ENCODE measurements around the gene SAMD15. TPM values are rescaled to one million over a fixed set of nuclear protein-coding genes. Genes with fewer than 3 reads are reported as not detected.

Gene SAMD15
- total RNA-seq, 4 donors from 2014 or later, result under 0.01 to 3.1 (median 0.55) TPM; not detected in 1

- peaks cover 0 to 11% of the 10 kb centered on the region in 2 donors for H3K9me3 ChIP-seq
- no peaks in the 10 kb centered on the region for H3K36me3 ChIP-seq
- intact Hi-C loops (cut with DNase I; ENCODE audit: low total_unique reads), result no loop called here
- H3K27ac ChIP-seq, result no peak overlapping the region
- no peaks in the 10 kb centered on the region for H3K4me1 ChIP-seq
- DNase-seq, result no peak
- H3K4me3 ChIP-seq, result no peak overlapping the region
- no peaks in the 10 kb centered on the region for H3K27me3 ChIP-seq
- TF ChIP-seq, protein P1, sequence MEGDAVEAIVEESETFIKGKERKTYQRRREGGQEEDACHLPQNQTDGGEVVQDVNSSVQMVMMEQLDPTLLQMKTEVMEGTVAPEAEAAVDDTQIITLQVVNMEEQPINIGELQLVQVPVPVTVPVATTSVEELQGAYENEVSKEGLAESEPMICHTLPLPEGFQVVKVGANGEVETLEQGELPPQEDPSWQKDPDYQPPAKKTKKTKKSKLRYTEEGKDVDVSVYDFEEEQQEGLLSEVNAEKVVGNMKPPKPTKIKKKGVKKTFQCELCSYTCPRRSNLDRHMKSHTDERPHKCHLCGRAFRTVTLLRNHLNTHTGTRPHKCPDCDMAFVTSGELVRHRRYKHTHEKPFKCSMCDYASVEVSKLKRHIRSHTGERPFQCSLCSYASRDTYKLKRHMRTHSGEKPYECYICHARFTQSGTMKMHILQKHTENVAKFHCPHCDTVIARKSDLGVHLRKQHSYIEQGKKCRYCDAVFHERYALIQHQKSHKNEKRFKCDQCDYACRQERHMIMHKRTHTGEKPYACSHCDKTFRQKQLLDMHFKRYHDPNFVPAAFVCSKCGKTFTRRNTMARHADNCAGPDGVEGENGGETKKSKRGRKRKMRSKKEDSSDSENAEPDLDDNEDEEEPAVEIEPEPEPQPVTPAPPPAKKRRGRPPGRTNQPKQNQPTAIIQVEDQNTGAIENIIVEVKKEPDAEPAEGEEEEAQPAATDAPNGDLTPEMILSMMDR (IDR thresholded peaks at IDR 0.05), result no peak
- no peak for TF ChIP-seq POLR2A (IDR thresholded peaks at IDR 0.05)
Measured at GRCh38 chr14:77424862-77425261, 47.7 kb downstream of the SAMD15 start.

DNA sequence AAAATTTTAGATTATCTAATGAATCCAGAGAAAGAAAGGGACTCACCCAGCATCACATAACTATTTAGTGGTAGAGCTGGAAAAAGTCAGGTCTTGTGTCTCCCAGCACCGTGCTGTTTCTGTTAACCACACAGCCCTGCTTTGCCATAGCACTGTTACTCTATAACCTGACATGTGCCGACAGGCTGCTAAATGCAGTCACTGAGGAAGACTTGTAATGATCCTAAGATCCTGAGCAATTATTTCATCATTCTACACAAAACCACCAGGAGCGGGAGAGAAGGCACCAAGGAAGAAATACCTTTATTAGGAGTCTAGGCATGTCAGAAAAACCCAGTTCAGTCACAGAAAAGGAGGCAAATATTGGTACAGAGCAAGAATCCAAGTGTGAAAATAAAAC lies 49.2 kb downstream of the SAMD15 start:
- Histone ChIP-seq H3K36me3 (no peaks in the 10 kb centered on the region), H3K4me1 (no peaks in the 10 kb centered on the region), H3K4me3 (no peak overlapping the region), H3K27me3 (no peaks in the 10 kb centered on the region), H3K27ac (no peak overlapping the region), H3K9me3 (no peaks in the 10 kb centered on the region)
- TF ChIP-seq POLR2A (IDR thresholded peaks at IDR 0.05), result no peak
- TF ChIP-seq, protein P1 (IDR thresholded peaks at IDR 0.05), result no peak
- intact Hi-C loops (cut with DNase I; ENCODE audit: low total_unique reads), result no loop called here
- DNase-seq, result no peak

- H3K27ac ChIP-seq, result no peak overlapping the region
- no peaks in the 10 kb centered on the region for H3K9me3 ChIP-seq
- H3K36me3 ChIP-seq, result no peaks in the 10 kb centered on the region
- H3K4me1 ChIP-seq, result no peaks in the 10 kb centered on the region
- intact Hi-C loops (cut with DNase I; ENCODE audit: low total_unique reads), result no loop called here
- H3K27me3 ChIP-seq, result no peaks in the 10 kb centered on the region
- no peak for TF ChIP-seq POLR2A (IDR thresholded peaks at IDR 0.05)
- TF ChIP-seq, protein P1 (IDR thresholded peaks at IDR 0.05), result no peak
- no peak overlapping the region for H3K4me3 ChIP-seq
- no peak for DNase-seq
Measured at GRCh38 chr14:77436042-77436441, 58.9 kb downstream of the SAMD15 start.

GRCh38 chr14:77438596-77438995 lies 61.4 kb downstream of the SAMD15 start:
- intact Hi-C loops (cut with DNase I; ENCODE audit: low total_unique reads), result no loop called here
- TF ChIP-seq POLR2A (IDR thresholded peaks at IDR 0.05), result no peak
- TF ChIP-seq, protein P1 (IDR thresholded peaks at IDR 0.05), result no peak
- H3K36me3 ChIP-seq, result no peaks in the 10 kb centered on the region
- H3K4me3 ChIP-seq, result no peak overlapping the region
- no peaks in the 10 kb centered on the region for H3K4me1 ChIP-seq
- no peaks in the 10 kb centered on the region for H3K27me3 ChIP-seq
- H3K9me3 ChIP-seq, result no peaks in the 10 kb centered on the region
- no peak for DNase-seq
- H3K27ac ChIP-seq, result no peak overlapping the region

- Histone ChIP-seq H3K27me3 (no peaks in the 10 kb centered on the region), H3K36me3 (no peaks in the 10 kb centered on the region), H3K4me1 (no peaks in the 10 kb centered on the region), H3K4me3 (no peak overlapping the region), H3K9me3 (no peaks in the 10 kb centered on the region), H3K27ac (no peak overlapping the region)
- TF ChIP-seq, protein P1 (IDR thresholded peaks at IDR 0.05), result no peak
- TF ChIP-seq POLR2A (IDR thresholded peaks at IDR 0.05), result no peak
- DNase-seq, result no peak
- intact Hi-C loops (cut with DNase I; ENCODE audit: low total_unique reads), result no loop called here
Measured at GRCh38 chr14:77439861-77440260, 62.7 kb downstream of the SAMD15 start.

Other genes starting within 250 kb of the SAMD15 start
- not detected for gene ZDHHC22, start 235.6 kb upstream of the SAMD15 start, total RNA-seq
- gene TMEM63C, start 195.6 kb upstream of the SAMD15 start, total RNA-seq, result 1 to 10 TPM in 1 of 4 donors, under 1 TPM in 1, not detected in 2; 0.98 to 1.9 TPM
- gene NGB, start 106.2 kb upstream of the SAMD15 start, total RNA-seq, result not detected
- gene POMT2, start 56.5 kb upstream of the SAMD15 start, total RNA-seq, result 10 to 100 TPM in 3 of 4 donors, 1 to 10 TPM in 1; 2.1 to 72.2 (median 27.9) TPM
- gene GSTZ1, start 56.3 kb upstream of the SAMD15 start, total RNA-seq, result 10 to 100 TPM in 2 of 4 donors, 1 to 10 TPM in 2; 1.8 to 24.4 (median 8.4) TPM
- gene TMED8, start 285 bp upstream of the SAMD15 start, total RNA-seq, result 10 to 100 TPM in 2 of 4 donors, 1 to 10 TPM in 2; 4.4 to 16.6 (median 10.5) TPM
- gene NOXRED1, start 46.1 kb downstream of the SAMD15 start, total RNA-seq, result under 1 TPM in 2 of 4 donors, not detected in 2; 0.41 to 0.76 TPM
- 10 to 100 TPM in 3 of 4 donors, 1 to 10 TPM in 1; 7.4 to 54.1 (median 23.6) TPM for gene VIPAS39, start 80.2 kb downstream of the SAMD15 start, total RNA-seq
- 1,000 to 10,000 TPM in 1 of 4 donors, 100 to 1,000 TPM in 2, 10 to 100 TPM in 1; 91.8 to 1,536 (median 141) TPM for gene AHSA1, start 80.7 kb downstream of the SAMD15 start, total RNA-seq
- 1 to 10 TPM in 1 of 4 donors, under 1 TPM in 1, not detected in 2; 0.69 to 1.5 TPM for gene ISM2, start 121.4 kb downstream of the SAMD15 start, total RNA-seq
- 10 to 100 TPM; 12.3 to 64.2 (median 32.1) TPM for gene SPTLC2, start 239.3 kb downstream of the SAMD15 start, total RNA-seq